ENCODE measurements around the gene LBHD2. TPM values are rescaled to one million over a fixed set of nuclear protein-coding genes. Genes with fewer than 3 reads are reported as not detected.

LBHD2 gene
- total and polyA plus RNA-seq, 2 of the 13 experiments (the other 11 are each of a cell fraction or from before 2014, with no cell fraction given): 0.67 to 1.00 TPM

DNA sequence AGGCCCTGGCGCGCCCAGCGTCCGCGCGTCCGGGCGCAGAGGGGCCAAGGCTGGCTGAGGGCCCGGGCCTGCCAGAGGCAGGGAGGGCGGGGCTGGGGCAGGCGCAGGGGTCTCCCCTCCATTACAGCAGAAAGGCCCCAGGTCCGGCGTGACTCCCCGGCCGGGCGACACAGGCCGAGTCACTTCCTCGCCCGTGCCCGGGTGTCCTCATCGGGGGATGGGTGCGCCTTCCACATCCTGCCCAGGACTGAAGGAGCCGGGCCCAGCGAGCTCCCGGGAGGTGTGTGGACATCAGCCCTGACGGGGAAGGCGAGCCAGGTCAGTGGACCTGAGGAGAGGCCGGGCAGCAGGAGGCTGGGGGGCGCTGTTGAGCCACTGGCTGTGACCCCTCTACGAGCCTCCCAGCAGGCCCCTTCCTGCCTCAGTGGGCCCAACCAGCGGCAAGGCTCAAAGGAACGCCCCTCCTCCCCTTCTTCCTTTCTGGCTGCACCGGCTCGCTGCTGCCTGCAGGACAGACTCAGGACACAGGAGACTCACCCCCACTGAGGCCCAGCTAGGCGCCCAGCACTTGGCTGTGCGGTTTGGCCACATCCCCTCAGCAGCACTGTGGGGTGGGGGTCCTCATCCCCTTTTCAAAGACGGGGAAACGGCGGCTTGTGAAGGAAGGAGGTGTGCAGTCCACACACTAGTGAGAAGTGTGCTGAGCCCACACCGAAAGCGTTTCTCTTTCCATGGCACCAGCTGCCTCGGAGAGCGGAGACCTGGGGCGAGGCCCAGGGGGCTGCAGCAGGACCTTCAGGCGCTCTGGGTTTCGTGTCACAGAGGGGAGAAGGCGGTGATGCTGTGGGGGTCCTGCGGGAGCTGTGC, 39.9 kb downstream of the LBHD2 start:
- 72% methylated on average over 14 of the region's 48 CpGs for WGBS (ENCODE audit: low lambda C conversion rate)
- no peak for FAIRE-seq
- H3K4me1 ChIP-seq (ENCODE audit: insufficient read depth, low read length): peaks cover 44% of the 10 kb centered on the region

More for the DNA sequence above, 39.9 kb downstream of the LBHD2 start:
- ATAC-seq (no peak), DNase-seq (ENCODE audit: low spot score) (no peak)
- Histone ChIP-seq H4K20me1 (ENCODE audit: insufficient read depth, low read length) (no peaks in the 10 kb centered on the region; the same call in 1 of the 2 replicates), H3K27me3 (ENCODE audit: control insufficient read depth in 1 of 2, insufficient read depth in 2 of 2, low read length in 2 of 2) (peaks cover 6 to 58% of the 10 kb centered on the region in 2 experiments; a peak in 4 of 5 replicates), H3K4me2 (ENCODE audit: low read depth, low read length) (no peak overlapping the region), H3K36me3 (replicated peaks in 1 of 2; ENCODE audit: control insufficient read depth in 1 of 2, insufficient read depth in 2 of 2, low read length in 2 of 2) (no peaks in the 10 kb centered on the region), H3K9me3 (ENCODE audit: low read length) (no peaks in the 10 kb centered on the region), H3K27ac (ENCODE audit: extremely low read length, insufficient read depth, low read length) (no peak overlapping the region), H2AFZ (ENCODE audit: low read length) (no peak overlapping the region), H3K4me3 (replicated peaks in 1 of 3; ENCODE audit: insufficient read depth in 1 of 3, low read depth in 2 of 3, low read length in 3 of 3) (no peak overlapping the region), H3K9ac (ENCODE audit: insufficient read depth, low read depth, low read length) (no peak overlapping the region), H3K79me2 (ENCODE audit: insufficient read depth, low read length) (no peaks in the 10 kb centered on the region)
- ChIA-PET POLR2A (no interaction called here), CTCF (ENCODE audit: low intra/inter-chr PET ratio, low total read pairs) (no interaction called here)
- in situ Hi-C loops (cut with HindIII; ENCODE audit: extremely low pct_ligation_motif_present, low pct_unique_long_range_greater_than_20kb): no loop called here
- no peak for TF ChIP-seq PHB2 (IDR thresholded peaks at IDR 0.05; ENCODE audit: partially characterized antibody)
- TF ChIP-seq, protein P1, sequence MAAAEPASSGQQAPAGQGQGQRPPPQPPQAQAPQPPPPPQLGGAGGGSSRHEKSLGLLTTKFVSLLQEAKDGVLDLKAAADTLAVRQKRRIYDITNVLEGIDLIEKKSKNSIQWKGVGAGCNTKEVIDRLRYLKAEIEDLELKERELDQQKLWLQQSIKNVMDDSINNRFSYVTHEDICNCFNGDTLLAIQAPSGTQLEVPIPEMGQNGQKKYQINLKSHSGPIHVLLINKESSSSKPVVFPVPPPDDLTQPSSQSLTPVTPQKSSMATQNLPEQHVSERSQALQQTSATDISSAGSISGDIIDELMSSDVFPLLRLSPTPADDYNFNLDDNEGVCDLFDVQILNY (CRISPR knock-in tag; conservative IDR thresholded peaks at IDR 0.05): no peak
- no peak for TF ChIP-seq EED (CRISPR knock-in tag; IDR thresholded peaks at IDR 0.05)
- TF ChIP-seq ZNF281 (CRISPR knock-in tag; IDR thresholded peaks at IDR 0.05; ENCODE audit: borderline replicate concordance): no peak
- TF ChIP-seq GFI1 (CRISPR knock-in tag; IDR thresholded peaks at IDR 0.05; ENCODE audit: borderline replicate concordance): no peak
- TF ChIP-seq TEAD3 (CRISPR knock-in tag; optimal IDR thresholded peaks at IDR 0.05; ENCODE audit: borderline replicate concordance): no peak
- TF ChIP-seq, protein P2, sequence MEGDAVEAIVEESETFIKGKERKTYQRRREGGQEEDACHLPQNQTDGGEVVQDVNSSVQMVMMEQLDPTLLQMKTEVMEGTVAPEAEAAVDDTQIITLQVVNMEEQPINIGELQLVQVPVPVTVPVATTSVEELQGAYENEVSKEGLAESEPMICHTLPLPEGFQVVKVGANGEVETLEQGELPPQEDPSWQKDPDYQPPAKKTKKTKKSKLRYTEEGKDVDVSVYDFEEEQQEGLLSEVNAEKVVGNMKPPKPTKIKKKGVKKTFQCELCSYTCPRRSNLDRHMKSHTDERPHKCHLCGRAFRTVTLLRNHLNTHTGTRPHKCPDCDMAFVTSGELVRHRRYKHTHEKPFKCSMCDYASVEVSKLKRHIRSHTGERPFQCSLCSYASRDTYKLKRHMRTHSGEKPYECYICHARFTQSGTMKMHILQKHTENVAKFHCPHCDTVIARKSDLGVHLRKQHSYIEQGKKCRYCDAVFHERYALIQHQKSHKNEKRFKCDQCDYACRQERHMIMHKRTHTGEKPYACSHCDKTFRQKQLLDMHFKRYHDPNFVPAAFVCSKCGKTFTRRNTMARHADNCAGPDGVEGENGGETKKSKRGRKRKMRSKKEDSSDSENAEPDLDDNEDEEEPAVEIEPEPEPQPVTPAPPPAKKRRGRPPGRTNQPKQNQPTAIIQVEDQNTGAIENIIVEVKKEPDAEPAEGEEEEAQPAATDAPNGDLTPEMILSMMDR (CRISPR knock-in tag; IDR thresholded peaks at IDR 0.05): peak; percentile 35; the same call in 1 of the 2 replicates
- intact Hi-C loops (cut with micrococcal nuclease; ENCODE audit: unreplicated experiment): no loop called here
- BruUV-seq (replicated peaks): no TSS peak
